Fibroblast of the aortic adventitia (primary cell): ENCODE data around the gene MYRIP. TPM values are rescaled to one million over a fixed set of nuclear protein-coding genes. Genes with fewer than 3 reads are reported as not detected.
"Not testable (repeated sequence)": the region's sequence is repeated elsewhere in the genome, so short reads cannot be mapped to it uniquely, and the experiment has no call there.

Source experiments
- DNase-seq: peaks from one replicate; pipeline ENCODE4 v3.0.0-alpha.2; 2010; ENCODE audit warnings: low read depth
- H3K4me3 ChIP-seq: 2 replicates; pipeline ENCODE4 v1.5.1; 2011; ENCODE audit warnings: low read depth, mild to moderate bottlenecking, control low read depth, low read length, moderate library complexity
- total RNA-seq: library from RNA; depleted of rRNA; stranded (reverse); fragments of >200 nt; gene quantifications from 2 replicates; pipeline ENCODE4 v1.2.3, GENCODE V29; 2012; ENCODE audit warnings: low replicate concordance
- TF ChIP-seq, protein P1 (sequence below): IDR thresholded peaks from 2 replicates; pipeline ENCODE4 v1.5.1; 2011; ENCODE audit warnings: mild to moderate bottlenecking, low read length, control low read depth, inconsistent platforms; ENCODE audit not compliant: insufficient read depth

MYRIP gene
- total RNA-seq, 1 donor: 8.6 TPM

- TF ChIP-seq, protein P1, sequence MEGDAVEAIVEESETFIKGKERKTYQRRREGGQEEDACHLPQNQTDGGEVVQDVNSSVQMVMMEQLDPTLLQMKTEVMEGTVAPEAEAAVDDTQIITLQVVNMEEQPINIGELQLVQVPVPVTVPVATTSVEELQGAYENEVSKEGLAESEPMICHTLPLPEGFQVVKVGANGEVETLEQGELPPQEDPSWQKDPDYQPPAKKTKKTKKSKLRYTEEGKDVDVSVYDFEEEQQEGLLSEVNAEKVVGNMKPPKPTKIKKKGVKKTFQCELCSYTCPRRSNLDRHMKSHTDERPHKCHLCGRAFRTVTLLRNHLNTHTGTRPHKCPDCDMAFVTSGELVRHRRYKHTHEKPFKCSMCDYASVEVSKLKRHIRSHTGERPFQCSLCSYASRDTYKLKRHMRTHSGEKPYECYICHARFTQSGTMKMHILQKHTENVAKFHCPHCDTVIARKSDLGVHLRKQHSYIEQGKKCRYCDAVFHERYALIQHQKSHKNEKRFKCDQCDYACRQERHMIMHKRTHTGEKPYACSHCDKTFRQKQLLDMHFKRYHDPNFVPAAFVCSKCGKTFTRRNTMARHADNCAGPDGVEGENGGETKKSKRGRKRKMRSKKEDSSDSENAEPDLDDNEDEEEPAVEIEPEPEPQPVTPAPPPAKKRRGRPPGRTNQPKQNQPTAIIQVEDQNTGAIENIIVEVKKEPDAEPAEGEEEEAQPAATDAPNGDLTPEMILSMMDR: no peak
- peak; percentile 17 for DNase-seq
These were observed 269.2 kb downstream of the MYRIP start for GRCh38 chr3:40078590-40078989.

DNA sequence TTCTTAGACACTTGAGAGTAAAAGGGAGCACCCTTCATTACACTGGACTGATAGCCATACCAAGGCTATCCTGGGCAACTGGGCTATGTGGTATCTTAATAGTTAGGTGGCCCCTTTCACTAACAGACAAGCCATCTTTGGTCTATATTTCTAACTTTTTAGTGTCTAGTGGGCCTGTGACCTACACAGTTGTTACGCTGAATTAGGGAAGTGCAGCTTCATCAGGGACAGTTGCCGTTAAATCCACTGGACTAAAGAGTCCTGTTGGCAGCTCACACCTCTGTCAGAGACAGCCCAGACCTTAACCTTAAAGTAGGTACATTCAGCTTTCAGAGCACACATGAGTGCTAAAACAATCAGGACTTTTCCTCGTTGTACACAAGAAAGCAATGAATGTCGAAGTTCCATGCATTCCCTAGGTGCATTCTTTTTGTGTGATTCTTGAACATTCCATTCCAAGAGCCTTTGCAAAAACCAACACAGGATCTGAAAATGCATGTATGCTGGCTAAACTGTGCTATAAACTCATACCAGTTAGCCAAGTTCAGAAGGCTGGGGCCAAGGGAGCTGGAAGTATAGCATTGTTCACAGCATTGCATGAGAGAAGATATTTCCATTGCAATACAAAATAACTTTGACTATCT lies 269.9 kb downstream of the MYRIP start:
- peak; percentile 91 for DNase-seq
- H3K4me3 ChIP-seq: no peak overlapping the region
- TF ChIP-seq, protein P1: no peak

More at GRCh38 chr3:40078590-40078989, 269.2 kb downstream of the MYRIP start:
- H3K4me3 ChIP-seq: no peak overlapping the region

DNA sequence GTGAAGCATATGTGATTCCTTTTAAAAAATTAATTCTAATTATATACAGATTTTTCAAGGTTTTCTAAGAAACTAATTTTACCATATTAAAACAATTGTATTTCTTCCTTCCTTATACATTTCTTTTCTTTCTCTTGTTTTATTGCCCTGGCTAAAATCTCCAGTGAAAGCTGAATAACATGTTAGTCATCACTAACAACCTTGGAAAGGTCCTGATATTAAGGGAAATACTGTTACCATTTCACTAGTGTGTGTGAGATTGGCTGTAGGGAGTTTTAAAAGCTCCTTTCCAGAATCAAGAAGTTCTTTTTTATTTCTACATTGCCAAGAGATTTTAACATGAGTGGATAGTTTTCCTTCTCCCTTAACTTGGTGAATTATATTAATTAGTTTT lies 270.4 kb downstream of the MYRIP start:
- no peak overlapping the region for H3K4me3 ChIP-seq
- TF ChIP-seq, protein P1: no peak
- DNase-seq: peak; percentile 74

- DNase-seq: no peak
- TF ChIP-seq, protein P1: no peak
- H3K4me3 ChIP-seq: no peak overlapping the region
These were observed 273.7 kb downstream of the MYRIP start for GRCh38 chr3:40083066-40083465.

DNA sequence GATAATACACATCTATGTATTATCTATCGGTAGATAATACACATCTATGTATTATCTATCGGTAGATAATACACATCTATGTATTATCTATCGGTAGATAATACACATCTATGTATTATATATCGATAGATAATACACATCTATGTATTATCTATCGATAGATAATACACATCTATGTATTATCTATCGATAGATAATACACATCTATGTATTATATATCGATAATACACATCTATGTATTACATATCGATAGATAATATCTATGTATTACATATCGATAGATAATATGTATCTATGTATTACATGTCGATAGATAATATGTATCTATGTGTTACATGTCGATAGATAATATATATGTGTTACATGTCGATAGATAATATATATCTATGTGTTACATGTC lies 275.0 kb downstream of the MYRIP start:
- H3K4me3 ChIP-seq, DNase-seq: not testable (repeated sequence)

DNA sequence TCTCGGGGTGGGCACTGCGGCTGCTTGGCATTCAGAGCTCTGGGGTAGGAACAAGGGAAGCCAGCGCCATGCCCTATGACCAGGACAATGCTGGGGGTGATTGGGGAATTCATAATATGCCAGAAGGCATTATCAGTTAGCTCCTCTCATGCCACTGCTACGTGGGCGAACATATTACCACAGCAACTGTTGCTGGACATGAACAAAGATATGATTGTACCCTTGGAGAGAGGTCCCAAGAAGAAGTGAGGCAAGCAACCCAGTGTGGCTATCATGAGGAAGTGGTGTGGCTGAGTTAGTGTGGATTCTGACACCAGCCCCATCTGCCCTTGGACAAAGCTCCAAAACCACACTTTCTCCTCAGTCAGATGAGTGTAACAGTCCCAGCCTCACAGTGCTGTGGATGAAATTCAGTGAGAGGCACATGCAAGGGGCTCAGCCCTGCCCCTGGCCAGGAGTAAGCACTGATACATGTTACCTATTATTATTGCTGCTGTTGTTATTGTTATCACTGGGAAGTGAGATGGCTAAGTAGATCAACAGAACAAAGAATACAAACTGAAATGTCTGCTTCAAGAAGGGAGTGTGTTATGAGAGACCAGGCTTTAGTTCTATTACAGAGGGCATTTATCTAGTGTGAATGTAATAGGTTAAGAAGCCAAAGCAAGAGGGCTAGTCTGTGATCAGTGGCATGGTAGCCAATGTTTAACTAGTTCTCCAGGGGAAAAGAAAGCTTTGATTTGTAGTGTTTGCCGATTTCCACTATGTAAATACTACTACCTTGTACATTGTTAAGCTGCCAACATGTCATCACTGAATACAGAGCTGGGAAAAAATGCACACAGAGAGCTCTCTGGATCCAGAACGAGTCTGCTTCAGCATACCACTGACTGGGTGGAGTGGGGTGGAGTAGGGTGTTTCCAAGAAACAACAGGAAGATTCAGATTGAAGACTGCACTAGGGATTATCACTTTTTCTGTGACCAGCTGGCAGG lies 277.8 kb downstream of the MYRIP start:
- H3K4me3 ChIP-seq: no peak overlapping the region
- TF ChIP-seq, protein P1: no peak
- DNase-seq: peak; percentile 57

- TF ChIP-seq, protein P1: no peak
These were observed 279.2 kb downstream of the MYRIP start for GRCh38 chr3:40088527-40089170.

More at GRCh38 chr3:40088527-40089170, 279.2 kb downstream of the MYRIP start:
- DNase-seq: no peak
- H3K4me3 ChIP-seq: no peak overlapping the region
